COLO668 (cell line): Measurements from ENCODE around the gene CCNL2.
A peak's percentile ranks its signal among the peaks of the same experiment; 100 is the strongest.
"Not testable (repeated sequence)": the region's sequence is repeated elsewhere in the genome, so short reads cannot be mapped to it uniquely, and the experiment has no call there.

ENCODE experiments used
- DNase-seq: peaks from one replicate; lab custom pipeline; 2025; ENCODE audit not compliant: unreplicated experiment; lab: John Stamatoyannopoulos, UW

Gene CCNL2

GRCh38 chr1:1374929-1375662 is 24.0 kb downstream of the CCNL2 start, which contains the start of gene AURKAIP1:
Gene AURKAIP1, minus strand, starts transcription at chr1:1375207. Its CDS starts 451 bp downstream, at chr1:1374756.
- peak; percentile 100 for DNase-seq

DNA sequence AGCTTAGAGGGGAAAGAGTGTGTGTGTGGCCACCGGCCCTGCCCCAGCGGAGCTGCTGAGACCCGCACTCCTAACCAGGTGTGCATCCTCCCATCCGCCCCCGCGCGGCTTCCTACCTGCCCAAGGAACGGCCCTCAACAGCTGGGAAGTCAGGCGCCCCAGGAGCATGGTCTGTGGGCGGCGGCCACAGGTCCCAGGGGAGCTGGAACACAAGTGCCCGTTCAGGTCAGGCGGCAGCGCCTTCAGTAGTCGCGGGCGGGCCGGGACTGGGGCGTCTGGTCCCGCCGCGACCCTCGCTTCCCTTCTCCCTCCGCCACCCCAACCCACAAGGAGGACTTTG is 24.6 kb downstream of the CCNL2 start:
- DNase-seq: peak; percentile 68

- DNase-seq: no peak
Observed at GRCh38 chr1:1373815-1374588, 25.1 kb downstream of the CCNL2 start.

- DNase-seq: no peak
Observed at GRCh38 chr1:1373051-1373814, 25.9 kb downstream of the CCNL2 start.

GRCh38 chr1:1371746-1372711 is 27.1 kb downstream of the CCNL2 start:
- peak; percentile 96 for DNase-seq

DNA sequence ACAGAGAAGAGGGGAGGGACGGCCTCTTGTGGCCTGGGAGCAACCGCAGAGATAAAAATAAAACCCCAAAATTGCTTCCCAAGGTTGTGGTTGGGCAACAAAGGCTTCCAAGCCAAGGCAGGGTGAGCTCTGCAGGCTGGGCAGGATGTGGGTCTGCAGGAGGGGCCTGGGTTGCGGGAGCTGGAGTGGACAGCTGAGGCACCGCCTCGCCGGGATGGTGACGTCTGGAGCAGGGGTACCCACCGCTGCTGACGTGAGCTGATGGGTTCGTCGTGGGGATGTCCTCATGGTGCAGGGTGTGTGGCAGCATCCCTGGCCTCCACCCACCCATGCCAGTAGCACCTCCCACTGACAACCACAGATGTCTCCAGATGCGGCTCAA is 27.8 kb downstream of the CCNL2 start:
- no peak for DNase-seq

DNA sequence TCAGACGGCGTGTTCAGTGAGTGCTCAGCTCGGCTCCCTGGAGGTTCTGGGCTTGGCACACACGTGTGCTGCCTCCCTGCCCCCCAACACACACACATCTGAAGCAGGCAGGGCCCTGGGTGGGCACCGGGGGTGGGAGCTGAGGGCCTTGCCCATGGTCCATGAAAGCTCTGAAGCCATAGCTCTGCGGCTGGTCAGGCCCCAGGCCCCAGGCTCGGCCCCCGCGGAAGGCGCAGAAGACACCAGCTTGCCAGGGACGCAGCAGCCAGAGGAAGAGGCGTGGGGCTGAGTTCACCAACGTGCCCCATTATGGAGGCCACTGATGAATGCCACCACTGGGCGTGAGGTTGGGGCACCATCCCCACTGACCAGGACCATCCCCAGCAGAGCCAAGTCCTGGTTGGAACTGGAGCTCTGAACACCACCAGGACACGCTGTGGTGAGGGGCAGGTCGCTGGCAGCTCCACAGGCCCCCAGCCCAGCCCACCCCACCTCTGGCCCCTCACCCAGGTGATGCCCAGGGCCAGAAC is 28.3 kb downstream of the CCNL2 start:
- DNase-seq: no peak

DNA sequence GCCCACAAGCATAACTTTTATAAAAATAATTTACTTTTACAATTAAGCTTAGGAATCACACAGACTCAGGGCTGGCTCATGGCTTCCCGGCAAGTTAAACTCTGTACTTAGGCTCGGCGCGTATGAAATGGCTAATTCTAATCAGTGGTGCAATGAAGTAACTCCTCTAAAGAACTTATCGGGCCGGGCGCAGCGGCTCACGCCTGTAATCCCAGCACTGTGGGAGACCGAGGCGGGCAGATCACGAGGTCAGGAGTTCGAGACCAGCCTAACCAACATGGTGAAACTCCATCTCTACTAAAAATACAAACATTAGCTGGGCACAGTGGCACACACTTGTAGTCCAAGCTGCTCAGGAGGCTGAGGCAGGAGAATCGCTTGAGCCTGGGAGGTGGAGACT is 29.0 kb downstream of the CCNL2 start:
- DNase-seq: not testable (repeated sequence)

DNA sequence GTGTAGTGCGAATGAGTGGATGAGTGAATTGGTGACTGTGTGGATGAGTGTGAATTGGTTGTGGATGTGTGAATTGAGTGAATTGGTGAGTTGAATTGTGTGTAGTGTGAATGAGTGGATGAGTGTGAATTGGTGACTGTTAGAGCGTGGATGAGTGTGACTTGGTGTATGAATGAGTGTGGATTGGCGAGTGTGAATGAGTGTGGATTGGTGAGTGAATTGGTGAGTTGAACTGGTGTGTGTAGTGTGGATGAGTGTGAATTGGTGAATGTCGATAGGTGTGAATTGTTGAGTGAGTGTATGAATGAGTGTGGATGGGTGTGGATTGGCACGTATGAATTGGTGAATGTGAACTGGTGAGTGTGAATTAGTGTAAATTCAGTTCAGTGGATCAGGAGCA is 31.8 kb downstream of the CCNL2 start:
- no peak for DNase-seq

GRCh38 chr1:1366699-1367066 is 32.5 kb downstream of the CCNL2 start:
- DNase-seq: no peak

DNA sequence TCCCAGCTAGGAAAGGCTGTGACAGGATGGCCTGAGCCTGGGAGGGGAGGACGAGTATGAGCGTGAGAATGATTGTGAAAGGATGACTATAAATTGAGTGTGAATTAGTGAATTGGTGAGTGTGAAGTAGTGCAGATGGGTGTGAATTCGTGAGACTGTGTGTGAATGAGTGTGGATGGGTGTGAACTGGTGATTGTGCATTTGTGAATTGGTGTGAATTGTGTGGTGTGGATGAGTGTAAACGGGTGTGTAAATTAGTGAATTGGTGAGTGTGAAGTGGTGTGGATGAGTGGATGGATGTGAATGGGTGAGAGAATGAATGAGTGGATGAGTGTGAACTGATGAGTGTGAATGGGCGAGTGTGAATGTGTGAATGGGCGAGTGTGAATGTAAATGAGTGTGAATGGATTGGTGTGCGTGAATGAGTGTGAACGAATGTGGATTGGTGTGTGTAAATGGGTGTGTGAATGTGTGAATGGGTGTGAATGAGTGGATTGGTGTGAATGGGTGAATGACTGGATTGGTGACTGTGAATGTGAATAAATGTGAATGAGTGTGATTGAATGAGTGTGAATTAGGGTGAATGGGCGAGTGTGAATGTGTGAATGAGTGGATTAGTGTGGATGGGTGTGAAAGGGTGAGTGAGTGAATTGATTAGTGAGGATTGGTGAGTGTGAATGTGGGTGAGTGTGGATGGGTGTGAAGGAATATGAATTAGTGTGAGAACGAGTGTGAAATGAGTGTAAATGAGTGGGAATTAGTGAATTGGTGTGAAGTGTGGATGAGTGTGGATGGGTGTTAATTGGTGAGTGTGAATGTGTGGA is 33.0 kb downstream of the CCNL2 start:
- DNase-seq: no peak

GRCh38 chr1:1364266-1364665 is 34.9 kb downstream of the CCNL2 start:
- DNase-seq: peak; percentile 86

DNA sequence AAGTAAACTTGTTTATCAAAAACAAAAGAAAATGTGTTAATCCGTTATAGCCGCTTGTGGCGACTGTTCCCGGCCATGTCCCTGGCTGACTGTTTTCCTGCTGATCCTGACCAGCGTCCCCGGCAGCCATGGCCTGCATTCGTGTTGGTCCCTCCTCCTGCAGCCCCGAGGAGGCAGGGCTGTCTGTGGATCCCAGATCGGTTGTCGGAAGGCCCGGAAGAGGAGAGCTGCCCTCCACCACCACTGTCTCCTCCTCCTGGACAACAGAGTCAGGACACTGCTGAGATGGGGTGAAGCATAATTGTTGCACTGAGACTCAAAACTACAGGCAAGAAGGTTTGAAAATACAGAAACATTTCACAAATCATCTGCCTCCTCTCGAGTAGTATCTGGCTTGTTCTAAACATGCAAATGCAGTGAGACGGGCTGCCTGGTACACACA is 37.1 kb downstream of the CCNL2 start:
- DNase-seq: no peak

- no peak for DNase-seq
Observed at GRCh38 chr1:1361233-1361981, 37.7 kb downstream of the CCNL2 start.

- no peak for DNase-seq
Observed at GRCh38 chr1:1360506-1361169, 38.5 kb downstream of the CCNL2 start.

DNA sequence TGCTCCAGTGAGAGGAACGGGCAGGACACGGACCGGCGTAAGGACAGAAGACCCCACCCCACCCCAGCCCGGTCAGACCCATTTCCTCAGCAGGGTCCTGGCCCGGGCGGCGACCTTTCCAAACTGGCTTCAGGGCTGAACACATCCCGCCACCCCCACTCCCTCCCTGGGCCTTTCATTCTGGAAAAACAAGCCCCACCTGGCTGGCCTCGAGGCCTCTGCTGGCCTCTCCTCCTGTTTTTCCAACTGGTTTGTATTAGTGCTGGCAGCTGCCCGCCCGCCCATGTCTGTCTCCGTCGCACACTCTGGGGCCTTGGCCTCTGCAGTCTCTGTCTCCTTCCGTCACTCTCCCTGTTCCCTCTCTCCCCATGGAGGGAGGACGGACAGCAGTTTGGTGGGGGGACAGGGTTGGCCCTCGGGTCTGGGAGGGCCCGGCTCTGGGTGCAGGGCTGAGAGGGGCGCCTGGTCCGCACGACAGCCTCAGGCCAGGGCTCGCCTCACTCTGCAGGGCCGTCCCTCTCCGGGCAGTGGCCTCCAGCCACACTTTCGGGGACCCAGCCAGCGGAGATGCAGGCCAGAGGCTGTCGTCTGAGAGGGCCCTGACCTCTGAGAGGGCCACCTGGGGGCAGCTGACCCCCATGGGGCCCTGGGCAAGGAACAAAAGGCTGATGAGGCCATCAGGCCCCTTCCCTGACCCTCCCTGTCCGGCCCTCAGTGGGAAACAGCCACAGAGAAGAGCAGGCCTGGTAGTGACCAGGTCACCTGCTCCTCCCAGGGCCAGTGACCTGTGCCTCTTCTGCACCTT is 39.3 kb downstream of the CCNL2 start:
- no peak for DNase-seq

DNA sequence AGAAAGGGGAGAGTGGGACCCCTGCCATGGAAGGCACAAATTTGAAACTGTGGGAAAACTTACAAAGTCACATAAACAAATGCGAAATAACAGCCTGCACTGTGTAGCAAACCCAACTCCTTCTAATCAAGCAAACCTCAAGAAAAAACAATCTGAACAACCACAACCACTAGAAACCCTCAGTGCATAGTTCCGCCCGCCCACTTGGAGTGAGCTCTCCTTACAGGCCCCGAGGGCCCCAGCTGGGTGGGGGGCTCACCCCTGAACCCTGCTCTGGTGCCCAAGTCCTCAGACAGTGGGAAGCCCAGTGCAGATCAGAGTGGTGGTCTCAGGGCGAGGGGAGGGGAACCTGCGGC is 39.8 kb downstream of the CCNL2 start:
- DNase-seq: no peak
